Measurements from ENCODE around the gene NHS.
"Not testable (repeated sequence)": the region's sequence is repeated elsewhere in the genome, so short reads cannot be mapped to it uniquely, and the experiment has no call there.

NHS gene

DNA sequence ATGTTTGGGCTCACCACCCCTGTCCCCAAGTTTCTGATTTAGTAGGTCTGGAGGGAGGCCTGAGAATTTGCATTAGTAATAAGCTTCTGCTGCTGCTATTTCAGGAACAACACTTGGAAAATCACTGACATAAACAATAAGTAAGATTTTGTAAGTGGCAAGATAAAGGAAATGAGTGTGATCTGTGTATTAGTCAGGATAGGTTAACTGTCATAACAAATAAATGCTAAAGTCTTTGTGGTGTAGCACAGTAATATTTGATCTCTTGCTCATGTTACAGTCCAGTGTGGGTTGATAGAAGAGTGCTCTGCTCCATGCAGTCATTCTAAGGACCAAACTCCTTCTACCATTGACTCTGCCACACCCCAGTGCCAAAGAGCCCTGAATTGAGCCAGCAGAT, 67.0 kb downstream of the NHS start:
- no peaks in the 10 kb centered on the region for H3F3A ChIP-seq (ENCODE audit: insufficient read depth, low read length)
- no peaks in the 10 kb centered on the region for H3K79me2 ChIP-seq (ENCODE audit: insufficient read depth, low read length)
- no peaks in the 10 kb centered on the region for H3K9me2 ChIP-seq (ENCODE audit: low read depth, low read length)
- no peak overlapping the region for H3K9ac ChIP-seq (ENCODE audit: low read length)
- H3K27ac ChIP-seq (ENCODE audit: low read depth, low read length, poor library complexity, severe bottlenecking), result no peak overlapping the region
- no peak overlapping the region for H2AFZ ChIP-seq (ENCODE audit: low read length)
- no peaks in the 10 kb centered on the region for H3K4me1 ChIP-seq (ENCODE audit: insufficient read depth, low read length, severe bottlenecking)
- no peaks in the 10 kb centered on the region for H4K20me1 ChIP-seq (ENCODE audit: insufficient read depth, low read length)
- H3K27me3 ChIP-seq (ENCODE audit: insufficient read depth, low read length), result no peaks in the 10 kb centered on the region
- no peaks in the 10 kb centered on the region for H3K9me3 ChIP-seq (ENCODE audit: low read length)
- no peaks in the 10 kb centered on the region for H3K36me3 ChIP-seq (ENCODE audit: insufficient read depth, low read length)
- H3K4me2 ChIP-seq (ENCODE audit: low read length), result no peak overlapping the region
- H3K4me3 ChIP-seq (ENCODE audit: low read depth, low read length, poor library complexity, severe bottlenecking), result no peak overlapping the region
- no peak for TF ChIP-seq EZH2 (IDR thresholded peaks at IDR 0.05; ENCODE audit: borderline replicate concordance, low read length)
- TF ChIP-seq, protein P1, sequence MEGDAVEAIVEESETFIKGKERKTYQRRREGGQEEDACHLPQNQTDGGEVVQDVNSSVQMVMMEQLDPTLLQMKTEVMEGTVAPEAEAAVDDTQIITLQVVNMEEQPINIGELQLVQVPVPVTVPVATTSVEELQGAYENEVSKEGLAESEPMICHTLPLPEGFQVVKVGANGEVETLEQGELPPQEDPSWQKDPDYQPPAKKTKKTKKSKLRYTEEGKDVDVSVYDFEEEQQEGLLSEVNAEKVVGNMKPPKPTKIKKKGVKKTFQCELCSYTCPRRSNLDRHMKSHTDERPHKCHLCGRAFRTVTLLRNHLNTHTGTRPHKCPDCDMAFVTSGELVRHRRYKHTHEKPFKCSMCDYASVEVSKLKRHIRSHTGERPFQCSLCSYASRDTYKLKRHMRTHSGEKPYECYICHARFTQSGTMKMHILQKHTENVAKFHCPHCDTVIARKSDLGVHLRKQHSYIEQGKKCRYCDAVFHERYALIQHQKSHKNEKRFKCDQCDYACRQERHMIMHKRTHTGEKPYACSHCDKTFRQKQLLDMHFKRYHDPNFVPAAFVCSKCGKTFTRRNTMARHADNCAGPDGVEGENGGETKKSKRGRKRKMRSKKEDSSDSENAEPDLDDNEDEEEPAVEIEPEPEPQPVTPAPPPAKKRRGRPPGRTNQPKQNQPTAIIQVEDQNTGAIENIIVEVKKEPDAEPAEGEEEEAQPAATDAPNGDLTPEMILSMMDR (IDR thresholded peaks at IDR 0.05; ENCODE audit: low read length), result no peak

- Histone ChIP-seq H3F3A (ENCODE audit: insufficient read depth, low read length) (no peaks in the 10 kb centered on the region), H3K9me2 (ENCODE audit: low read depth, low read length) (no peaks in the 10 kb centered on the region), H3K4me2 (ENCODE audit: low read length) (no peak overlapping the region), H2AFZ (ENCODE audit: low read length) (no peak overlapping the region), H3K4me3 (ENCODE audit: low read depth, low read length, poor library complexity, severe bottlenecking) (no peak overlapping the region), H3K4me1 (ENCODE audit: insufficient read depth, low read length, severe bottlenecking) (no peaks in the 10 kb centered on the region), H3K9me3 (ENCODE audit: low read length) (no peaks in the 10 kb centered on the region), H3K79me2 (ENCODE audit: insufficient read depth, low read length) (no peaks in the 10 kb centered on the region), H3K36me3 (ENCODE audit: insufficient read depth, low read length) (no peaks in the 10 kb centered on the region), H3K27me3 (ENCODE audit: insufficient read depth, low read length) (no peaks in the 10 kb centered on the region), H4K20me1 (ENCODE audit: insufficient read depth, low read length) (no peaks in the 10 kb centered on the region), H3K9ac (ENCODE audit: low read length) (no peak overlapping the region), H3K27ac (ENCODE audit: low read depth, low read length, poor library complexity, severe bottlenecking) (no peak overlapping the region)
- no peak for TF ChIP-seq EZH2 (IDR thresholded peaks at IDR 0.05; ENCODE audit: borderline replicate concordance, low read length)
- TF ChIP-seq, protein P1 (IDR thresholded peaks at IDR 0.05; ENCODE audit: low read length), result no peak
Observed at GRCh38 chrX:17442898-17443297, 67.9 kb downstream of the NHS start.

GRCh38 chrX:17443556-17443955, 68.6 kb downstream of the NHS start:
- H3K36me3 ChIP-seq (ENCODE audit: insufficient read depth, low read length), result no peaks in the 10 kb centered on the region
- H3K9me3 ChIP-seq (ENCODE audit: low read length), result no peaks in the 10 kb centered on the region
- no peaks in the 10 kb centered on the region for H4K20me1 ChIP-seq (ENCODE audit: insufficient read depth, low read length)
- H2AFZ ChIP-seq (ENCODE audit: low read length), result no peak overlapping the region
- H3K4me1 ChIP-seq (ENCODE audit: insufficient read depth, low read length, severe bottlenecking), result no peaks in the 10 kb centered on the region
- H3K27ac ChIP-seq (ENCODE audit: low read depth, low read length, poor library complexity, severe bottlenecking), result no peak overlapping the region
- H3K27me3 ChIP-seq (ENCODE audit: insufficient read depth, low read length), result no peaks in the 10 kb centered on the region
- no peaks in the 10 kb centered on the region for H3K9me2 ChIP-seq (ENCODE audit: low read depth, low read length)
- no peak overlapping the region for H3K4me2 ChIP-seq (ENCODE audit: low read length)
- TF ChIP-seq, protein P1 (IDR thresholded peaks at IDR 0.05; ENCODE audit: low read length), result no peak
- no peak for TF ChIP-seq EZH2 (IDR thresholded peaks at IDR 0.05; ENCODE audit: borderline replicate concordance, low read length)
- H3F3A ChIP-seq (ENCODE audit: insufficient read depth, low read length), result no peaks in the 10 kb centered on the region
- H3K9ac ChIP-seq (ENCODE audit: low read length), result no peak overlapping the region
- no peak overlapping the region for H3K4me3 ChIP-seq (ENCODE audit: low read depth, low read length, poor library complexity, severe bottlenecking)
- H3K79me2 ChIP-seq (ENCODE audit: insufficient read depth, low read length), result no peaks in the 10 kb centered on the region

GRCh38 chrX:17446269-17446668, 71.3 kb downstream of the NHS start:
- H3K79me2 ChIP-seq (ENCODE audit: insufficient read depth, low read length); H3K4me2 ChIP-seq (ENCODE audit: low read length); H3K9me3 ChIP-seq (ENCODE audit: low read length); H3K27me3 ChIP-seq (ENCODE audit: insufficient read depth, low read length); H3K4me3 ChIP-seq (ENCODE audit: low read depth, low read length, poor library complexity, severe bottlenecking); H3K9ac ChIP-seq (ENCODE audit: low read length); H3K9me2 ChIP-seq (ENCODE audit: low read depth, low read length); H3K4me1 ChIP-seq (ENCODE audit: insufficient read depth, low read length, severe bottlenecking); H3K36me3 ChIP-seq (ENCODE audit: insufficient read depth, low read length); H3F3A ChIP-seq (ENCODE audit: insufficient read depth, low read length); H2AFZ ChIP-seq (ENCODE audit: low read length); H3K27ac ChIP-seq (ENCODE audit: low read depth, low read length, poor library complexity, severe bottlenecking); H4K20me1 ChIP-seq (ENCODE audit: insufficient read depth, low read length): not testable (repeated sequence)

All from OCI-LY1 (cell line).